Neural progenitor cell (in vitro differentiated cells): ENCODE measurements around the gene BARX2.

ENCODE experiments used
- EZH2 ChIP-seq: fragments of 200-600 bp; sonication (generic); IDR thresholded peaks from 2 replicates; pipeline ENCODE4 v1.6.1; 2017; ENCODE audit warnings: antibody characterized with exemption, mild to moderate bottlenecking, moderate library complexity
- TF ChIP-seq, protein P1 (sequence below): fragments of 200-600 bp; sonication (generic); IDR thresholded peaks from 2 replicates; pipeline ENCODE4 v1.5.1; 2017; ENCODE audit warnings: antibody characterized with exemption, mild to moderate bottlenecking

GRCh38 chr11:129428557-129428956 lies 52.9 kb downstream of the BARX2 start:
- no peak for TF ChIP-seq EZH2
- TF ChIP-seq, protein P1, sequence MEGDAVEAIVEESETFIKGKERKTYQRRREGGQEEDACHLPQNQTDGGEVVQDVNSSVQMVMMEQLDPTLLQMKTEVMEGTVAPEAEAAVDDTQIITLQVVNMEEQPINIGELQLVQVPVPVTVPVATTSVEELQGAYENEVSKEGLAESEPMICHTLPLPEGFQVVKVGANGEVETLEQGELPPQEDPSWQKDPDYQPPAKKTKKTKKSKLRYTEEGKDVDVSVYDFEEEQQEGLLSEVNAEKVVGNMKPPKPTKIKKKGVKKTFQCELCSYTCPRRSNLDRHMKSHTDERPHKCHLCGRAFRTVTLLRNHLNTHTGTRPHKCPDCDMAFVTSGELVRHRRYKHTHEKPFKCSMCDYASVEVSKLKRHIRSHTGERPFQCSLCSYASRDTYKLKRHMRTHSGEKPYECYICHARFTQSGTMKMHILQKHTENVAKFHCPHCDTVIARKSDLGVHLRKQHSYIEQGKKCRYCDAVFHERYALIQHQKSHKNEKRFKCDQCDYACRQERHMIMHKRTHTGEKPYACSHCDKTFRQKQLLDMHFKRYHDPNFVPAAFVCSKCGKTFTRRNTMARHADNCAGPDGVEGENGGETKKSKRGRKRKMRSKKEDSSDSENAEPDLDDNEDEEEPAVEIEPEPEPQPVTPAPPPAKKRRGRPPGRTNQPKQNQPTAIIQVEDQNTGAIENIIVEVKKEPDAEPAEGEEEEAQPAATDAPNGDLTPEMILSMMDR, result no peak
